ENCODE measurements around the gene RBBP8NL.

RBBP8NL gene

GRCh38 chr20:62396367-62397239 lies 30.7 kb downstream of the RBBP8NL start:
- peaks cover 31% of the 10 kb centered on the region for H3K36me3 ChIP-seq (ENCODE audit: insufficient read depth, low read length)
- H3K4me2 ChIP-seq (ENCODE audit: insufficient read depth, low read length) = no peak overlapping the region
- no peak overlapping the region for H3K9ac ChIP-seq (ENCODE audit: low read depth, low read length)
- no peak for TF ChIP-seq EZH2 (IDR thresholded peaks at IDR 0.05; ENCODE audit: borderline replicate concordance, low read depth, low read length, severe bottlenecking)
- TF ChIP-seq CTCF (IDR thresholded peaks at IDR 0.05; ENCODE audit: borderline replicate concordance, extremely low read depth, low read length, poor library complexity, severe bottlenecking) = no peak
- H3K79me2 ChIP-seq (ENCODE audit: insufficient read depth, low read length) = 0 out of 2 replicates have a peak, but pooled peaks cover 2% of the 10 kb centered on the region
- H2AFZ ChIP-seq (ENCODE audit: low read depth, low read length) = no peak overlapping the region
- peaks cover 29% of the 10 kb centered on the region for H4K20me1 ChIP-seq (ENCODE audit: insufficient read depth, low read length)
- no peaks in the 10 kb centered on the region for H3K4me1 ChIP-seq (ENCODE audit: insufficient read depth, low read length)
- H3K9me3 ChIP-seq (ENCODE audit: insufficient read depth, low read length, severe bottlenecking) = no peaks in the 10 kb centered on the region
- ATAC-seq (ENCODE audit: insufficient read depth, low read depth) (peak; percentile 9; the same call in 1 of the 3 replicates), DNase-seq (no peak)
- no peak overlapping the region for H3K27ac ChIP-seq (ENCODE audit: low read length)
- H3K4me3 ChIP-seq (ENCODE audit: low read depth in 1 of 2, low read length in 2 of 2) = no peak overlapping the region
- H3K27me3 ChIP-seq (ENCODE audit: insufficient read depth, low read length, poor library complexity) = no peaks in the 10 kb centered on the region

- DNase-seq (no peak), ATAC-seq (ENCODE audit: insufficient read depth, low read depth) (no peak)
- Histone ChIP-seq H2AFZ (ENCODE audit: low read depth, low read length) (no peak overlapping the region), H3K4me2 (ENCODE audit: insufficient read depth, low read length) (no peak overlapping the region), H3K79me2 (ENCODE audit: insufficient read depth, low read length) (no peaks in the 10 kb centered on the region; the same call in 1 of the 2 replicates), H3K4me3 (ENCODE audit: low read depth in 1 of 2, low read length in 2 of 2) (no peak overlapping the region), H3K27me3 (ENCODE audit: insufficient read depth, low read length, poor library complexity) (no peaks in the 10 kb centered on the region), H4K20me1 (ENCODE audit: insufficient read depth, low read length) (peaks cover 27% of the 10 kb centered on the region), H3K36me3 (ENCODE audit: insufficient read depth, low read length) (peaks cover 35% of the 10 kb centered on the region), H3K9ac (ENCODE audit: low read depth, low read length) (no peak overlapping the region), H3K27ac (ENCODE audit: low read length) (no peak overlapping the region), H3K9me3 (ENCODE audit: insufficient read depth, low read length, severe bottlenecking) (no peaks in the 10 kb centered on the region), H3K4me1 (ENCODE audit: insufficient read depth, low read length) (no peaks in the 10 kb centered on the region)
- TF ChIP-seq EZH2 (IDR thresholded peaks at IDR 0.05; ENCODE audit: borderline replicate concordance, low read depth, low read length, severe bottlenecking) = no peak
- TF ChIP-seq CTCF (IDR thresholded peaks at IDR 0.05; ENCODE audit: borderline replicate concordance, extremely low read depth, low read length, poor library complexity, severe bottlenecking) = no peak
These were observed 31.8 kb downstream of the RBBP8NL start for GRCh38 chr20:62395311-62396242.

GRCh38 chr20:62394248-62395245 lies 32.8 kb downstream of the RBBP8NL start:
- Histone ChIP-seq H3K9ac (ENCODE audit: low read depth, low read length) (no peak overlapping the region), H3K27ac (ENCODE audit: low read length) (no peak overlapping the region), H3K79me2 (ENCODE audit: insufficient read depth, low read length) (peaks cover 3% of the 10 kb centered on the region; the same call in 1 of the 2 replicates), H3K27me3 (ENCODE audit: insufficient read depth, low read length, poor library complexity) (no peaks in the 10 kb centered on the region), H3K9me3 (ENCODE audit: insufficient read depth, low read length, severe bottlenecking) (no peaks in the 10 kb centered on the region), H4K20me1 (ENCODE audit: insufficient read depth, low read length) (peaks cover 35% of the 10 kb centered on the region), H3K36me3 (ENCODE audit: insufficient read depth, low read length) (peaks cover 45% of the 10 kb centered on the region), H2AFZ (ENCODE audit: low read depth, low read length) (no peak overlapping the region), H3K4me1 (ENCODE audit: insufficient read depth, low read length) (peaks cover 2% of the 10 kb centered on the region; the same call in 1 of the 2 replicates), H3K4me2 (ENCODE audit: insufficient read depth, low read length) (no peak overlapping the region), H3K4me3 (ENCODE audit: low read depth in 1 of 2, low read length in 2 of 2) (no peak overlapping the region)
- DNase-seq (no peak), ATAC-seq (ENCODE audit: insufficient read depth, low read depth) (no peak)
- no peak for TF ChIP-seq CTCF (IDR thresholded peaks at IDR 0.05; ENCODE audit: borderline replicate concordance, extremely low read depth, low read length, poor library complexity, severe bottlenecking)
- no peak for TF ChIP-seq EZH2 (IDR thresholded peaks at IDR 0.05; ENCODE audit: borderline replicate concordance, low read depth, low read length, severe bottlenecking)

All from DND-41 (cell line).